IPS-18a (cell line): ENCODE data around the gene CSTB.
A peak's percentile ranks its signal among the peaks of the same experiment; 100 is the strongest.

Source experiments
- H3K27ac ChIP-seq: one replicate; pipeline ENCODE4 v1.5.1; 2013; ENCODE audit warnings: low read length
- H3K27me3 ChIP-seq: one replicate; pipeline ENCODE4 v1.6.1; 2013; ENCODE audit warnings: mild to moderate bottlenecking, low read length; ENCODE audit not compliant: control insufficient read depth, insufficient read depth
- H3K36me3 ChIP-seq: one replicate; pipeline ENCODE4 v1.6.1; 2013; ENCODE audit warnings: low read depth, low read length; ENCODE audit not compliant: control insufficient read depth
- H3K4me1 ChIP-seq: one replicate; pipeline ENCODE4 v1.6.1; 2013; ENCODE audit warnings: low read depth, low read length; ENCODE audit not compliant: control insufficient read depth
- H3K4me3 ChIP-seq: one replicate; pipeline ENCODE4 v1.5.1; 2013; ENCODE audit warnings: low read length
- H3K9ac ChIP-seq: one replicate; pipeline ENCODE4 v1.6.1; 2013; ENCODE audit warnings: mild to moderate bottlenecking, low read length, moderate library complexity
- H3K9me3 ChIP-seq: one replicate; pipeline ENCODE4 v1.6.1; 2013; ENCODE audit warnings: low read depth, low read length; ENCODE audit not compliant: control insufficient read depth

Gene CSTB

GRCh38 chr21:43770066-43770655 lies 5.9 kb downstream of the CSTB start:
- Histone ChIP-seq H3K9ac (no peak overlapping the region), H3K4me1 (peaks cover 17% of the 10 kb centered on the region), H3K27me3 (peaks cover 3% of the 10 kb centered on the region)

GRCh38 chr21:43769325-43769958 lies 6.7 kb downstream of the CSTB start:
- no peaks in the 10 kb centered on the region for H3K9me3 ChIP-seq
- H3K36me3 ChIP-seq: peaks cover 13% of the 10 kb centered on the region
- H3K27me3 ChIP-seq: no peaks in the 10 kb centered on the region
- no peak overlapping the region for H3K27ac ChIP-seq
- no peak overlapping the region for H3K9ac ChIP-seq
- peaks cover 16% of the 10 kb centered on the region for H3K4me1 ChIP-seq
- no peak overlapping the region for H3K4me3 ChIP-seq

More at GRCh38 chr21:43770066-43770655, 5.9 kb downstream of the CSTB start:
- peaks cover 13% of the 10 kb centered on the region for H3K36me3 ChIP-seq
- no peaks in the 10 kb centered on the region for H3K9me3 ChIP-seq
- H3K27ac ChIP-seq: no peak overlapping the region
- H3K4me3 ChIP-seq: no peak overlapping the region

- Histone ChIP-seq H3K4me3 (no peak overlapping the region), H3K4me1 (peaks cover 16% of the 10 kb centered on the region), H3K27me3 (no peaks in the 10 kb centered on the region), H3K36me3 (peaks cover 8% of the 10 kb centered on the region), H3K27ac (no peak overlapping the region), H3K9me3 (no peaks in the 10 kb centered on the region), H3K9ac (peak overlapping the region; percentile 29)
Measured at GRCh38 chr21:43768868-43769167, 7.3 kb downstream of the CSTB start.

GRCh38 chr21:43767984-43768867 lies 7.9 kb downstream of the CSTB start:
- peaks cover 3% of the 10 kb centered on the region for H3K36me3 ChIP-seq
- peaks cover 16% of the 10 kb centered on the region for H3K4me1 ChIP-seq
- peak overlapping the region; percentile 29 for H3K9ac ChIP-seq
- H3K9me3 ChIP-seq: no peaks in the 10 kb centered on the region
- no peak overlapping the region for H3K4me3 ChIP-seq
- H3K27ac ChIP-seq: no peak overlapping the region
- no peaks in the 10 kb centered on the region for H3K27me3 ChIP-seq

- H3K27me3 ChIP-seq: no peaks in the 10 kb centered on the region
- H3K4me3 ChIP-seq: no peak overlapping the region
- H3K36me3 ChIP-seq: no peaks in the 10 kb centered on the region
- no peaks in the 10 kb centered on the region for H3K9me3 ChIP-seq
- H3K27ac ChIP-seq: no peak overlapping the region
- peaks cover 16% of the 10 kb centered on the region for H3K4me1 ChIP-seq
- H3K9ac ChIP-seq: peak overlapping the region; percentile 29
Measured at GRCh38 chr21:43767498-43767983, 8.6 kb downstream of the CSTB start.

GRCh38 chr21:43766734-43767497 lies 9.2 kb downstream of the CSTB start:
- Histone ChIP-seq H3K9me3 (no peaks in the 10 kb centered on the region), H3K4me3 (no peak overlapping the region), H3K9ac (no peak overlapping the region), H3K27me3 (no peaks in the 10 kb centered on the region), H3K36me3 (no peaks in the 10 kb centered on the region), H3K4me1 (peaks cover 16% of the 10 kb centered on the region), H3K27ac (no peak overlapping the region)

GRCh38 chr21:43764576-43765495 lies 11.3 kb downstream of the CSTB start:
- Histone ChIP-seq H3K4me3 (no peak overlapping the region), H3K4me1 (peaks cover 12% of the 10 kb centered on the region), H3K9ac (no peak overlapping the region), H3K36me3 (no peaks in the 10 kb centered on the region), H3K27me3 (no peaks in the 10 kb centered on the region), H3K27ac (no peak overlapping the region), H3K9me3 (no peaks in the 10 kb centered on the region)

- Histone ChIP-seq H3K36me3 (peaks cover under 1% of the 10 kb centered on the region), H3K9me3 (no peaks in the 10 kb centered on the region), H3K4me1 (peaks cover 11% of the 10 kb centered on the region), H3K27me3 (no peaks in the 10 kb centered on the region), H3K27ac (no peak overlapping the region), H3K4me3 (no peak overlapping the region), H3K9ac (no peak overlapping the region)
Measured at GRCh38 chr21:43763901-43764523, 12.1 kb downstream of the CSTB start.

GRCh38 chr21:43762303-43763128 lies 13.6 kb downstream of the CSTB start:
- H3K27ac ChIP-seq: no peak overlapping the region
- no peak overlapping the region for H3K4me3 ChIP-seq
- no peak overlapping the region for H3K9ac ChIP-seq
- peaks cover 5% of the 10 kb centered on the region for H3K36me3 ChIP-seq
- H3K4me1 ChIP-seq: no peaks in the 10 kb centered on the region
- H3K9me3 ChIP-seq: no peaks in the 10 kb centered on the region
- no peaks in the 10 kb centered on the region for H3K27me3 ChIP-seq

- Histone ChIP-seq H3K9me3 (no peaks in the 10 kb centered on the region), H3K4me3 (no peak overlapping the region), H3K27ac (no peak overlapping the region), H3K27me3 (no peaks in the 10 kb centered on the region), H3K9ac (no peak overlapping the region), H3K36me3 (peaks cover 5% of the 10 kb centered on the region), H3K4me1 (no peaks in the 10 kb centered on the region)
Measured at GRCh38 chr21:43761886-43762285, 14.2 kb downstream of the CSTB start.
